GM19351 (cell line): Measurements from ENCODE around the gene AP1S2.
"Not testable (repeated sequence)": the region's sequence is repeated elsewhere in the genome, so short reads cannot be mapped to it uniquely, and the experiment has no call there.

Experiments used
- ATAC-seq: cut with Tn5 transposase; IDR thresholded peaks from one replicate; pipeline ENCODE4 v1.9.1; 2021; ENCODE audit warnings: mild to moderate bottlenecking, moderate library complexity; ENCODE audit not compliant: unreplicated experiment

Gene AP1S2

GRCh38 chrX:15855568-15856221 is 1.1 kb upstream of the AP1S2 start:
- ATAC-seq: no peak

DNA sequence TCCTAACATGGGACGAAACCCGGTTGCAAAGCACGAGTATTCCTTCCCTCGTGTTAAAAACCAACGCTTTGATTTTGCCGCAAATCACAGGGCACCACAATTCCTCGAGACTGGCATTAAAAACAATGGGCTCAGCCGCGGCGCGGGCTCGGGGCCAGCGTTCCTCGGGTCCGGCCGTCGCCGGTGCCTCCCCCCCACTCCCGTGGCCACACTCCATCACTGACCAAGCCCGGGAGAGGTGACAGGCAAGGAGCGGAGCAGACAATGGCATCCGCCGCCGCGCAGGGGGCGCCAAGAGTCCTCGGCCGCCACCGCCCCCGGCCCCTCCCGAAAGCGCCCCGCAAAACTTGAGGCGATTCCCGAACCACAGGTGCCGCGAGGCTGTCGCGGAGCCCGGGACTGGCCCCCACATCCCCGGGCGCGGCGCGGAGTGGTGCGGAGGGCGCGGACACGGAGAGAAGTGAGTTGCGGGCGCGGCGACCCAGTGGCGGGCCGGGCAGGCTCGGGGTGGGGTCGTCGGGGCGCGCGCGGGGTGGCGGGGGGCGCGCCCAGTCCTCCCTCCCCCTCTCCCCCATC is 445 bp downstream of the AP1S2 start:
- peak; percentile 32 for ATAC-seq

GRCh38 chrX:15853586-15854079 is 980 bp downstream of the AP1S2 start:
- no peak for ATAC-seq

- ATAC-seq: no peak
Observed at GRCh38 chrX:15849555-15849954, 5.1 kb downstream of the AP1S2 start.

GRCh38 chrX:15848576-15848975 is 6.0 kb downstream of the AP1S2 start:
- no peak for ATAC-seq

DNA sequence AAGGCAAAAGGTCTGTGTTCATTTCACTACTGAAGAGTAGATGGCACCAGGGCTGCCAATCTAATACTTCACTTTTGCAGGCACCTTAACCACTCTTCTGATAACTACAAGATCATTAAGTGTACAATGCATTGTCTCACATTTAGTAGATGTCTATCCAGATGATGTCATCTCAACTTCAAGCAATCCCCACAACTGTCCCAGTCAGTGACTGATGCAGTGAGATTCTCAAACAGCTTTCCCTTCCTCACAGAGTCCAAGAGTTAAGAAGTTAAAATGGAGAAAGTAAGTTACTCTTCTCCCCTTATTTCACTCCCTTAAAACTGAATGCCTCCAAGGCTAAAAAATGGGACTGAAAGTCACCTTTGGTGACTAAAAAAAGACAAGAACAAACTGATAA is 10.7 kb downstream of the AP1S2 start:
- ATAC-seq: no peak

DNA sequence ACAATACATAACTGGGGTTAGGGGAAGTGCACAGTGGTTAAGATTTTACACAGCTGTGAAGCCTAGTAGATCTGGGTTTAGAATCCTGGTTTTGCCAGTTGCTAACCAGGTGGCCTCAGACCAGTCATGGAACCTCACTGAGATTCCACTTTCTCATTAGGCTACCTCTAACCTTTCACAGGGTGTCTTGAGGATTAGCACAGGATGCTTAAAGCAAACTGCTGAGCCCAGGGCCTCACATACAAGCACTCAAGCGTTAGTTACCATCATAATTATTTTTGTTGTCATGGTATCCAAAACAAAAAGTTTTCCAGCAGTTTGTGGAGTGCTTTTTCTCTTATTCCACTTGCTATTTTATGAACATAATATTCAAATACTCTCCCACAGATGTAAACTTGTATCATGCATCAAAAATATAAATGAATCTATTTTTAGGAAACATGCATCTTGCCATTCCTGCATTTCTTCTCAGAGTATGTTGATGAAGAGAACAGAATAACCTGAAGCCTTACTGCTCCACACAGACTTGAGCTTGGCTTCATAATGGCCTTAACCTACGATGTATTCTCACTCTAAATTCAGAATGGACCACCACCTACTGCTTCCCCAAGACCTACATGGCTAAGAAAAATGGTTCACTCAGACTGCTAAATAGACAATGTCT is 12.6 kb downstream of the AP1S2 start:
- ATAC-seq: no peak

GRCh38 chrX:15838017-15838416 is 16.6 kb downstream of the AP1S2 start:
- ATAC-seq: peak; percentile 53

- no peak for ATAC-seq
Observed at GRCh38 chrX:15834827-15835595, 19.6 kb downstream of the AP1S2 start.

DNA sequence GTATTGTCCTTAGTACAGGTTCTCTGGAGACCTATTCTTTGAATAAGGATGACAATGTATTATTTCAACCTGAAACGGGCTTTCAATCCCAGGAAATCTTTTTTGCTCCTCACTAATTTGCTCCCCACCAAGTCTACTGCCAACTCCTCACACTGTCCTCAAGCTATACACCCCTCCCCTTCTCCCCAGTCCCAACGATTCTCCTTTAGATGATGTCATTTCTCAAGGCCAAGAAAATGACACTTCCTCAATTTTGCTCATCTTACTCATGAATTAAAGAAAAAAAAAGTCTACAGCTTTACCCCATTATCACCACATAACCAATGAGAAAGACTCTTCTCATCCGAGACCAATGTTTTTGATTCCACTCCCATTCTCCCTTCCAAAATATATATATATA is 20.6 kb downstream of the AP1S2 start:
- ATAC-seq: no peak

GRCh38 chrX:15831347-15831746 is 23.3 kb downstream of the AP1S2 start:
- not testable (repeated sequence) for ATAC-seq

GRCh38 chrX:15829217-15829616 is 25.4 kb downstream of the AP1S2 start:
- no peak for ATAC-seq

GRCh38 chrX:15825936-15826335 is 28.7 kb downstream of the AP1S2 start:
- ATAC-seq: no peak

DNA sequence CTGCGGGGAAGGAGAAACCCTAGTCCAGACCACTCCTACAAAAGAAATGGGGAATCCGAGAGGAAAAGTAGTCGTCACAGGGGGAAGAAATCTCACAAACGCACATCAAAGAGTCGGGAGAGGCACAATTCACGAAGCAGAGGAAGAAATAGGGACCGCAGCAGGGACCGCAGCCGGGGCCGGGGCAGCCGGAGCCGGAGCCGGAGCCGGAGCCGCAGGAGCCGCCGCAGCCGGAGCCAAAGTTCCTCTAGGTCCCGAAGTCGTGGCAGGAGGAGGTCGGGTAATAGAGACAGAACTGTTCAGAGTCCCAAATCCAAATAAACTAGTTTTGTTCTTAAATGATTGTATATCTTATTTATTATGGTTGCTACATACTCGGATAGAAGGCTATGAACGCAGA is 31.7 kb downstream of the AP1S2 start:
- ATAC-seq: no peak

GRCh38 chrX:15820106-15821073 is 34.2 kb downstream of the AP1S2 start:
- ATAC-seq: no peak

DNA sequence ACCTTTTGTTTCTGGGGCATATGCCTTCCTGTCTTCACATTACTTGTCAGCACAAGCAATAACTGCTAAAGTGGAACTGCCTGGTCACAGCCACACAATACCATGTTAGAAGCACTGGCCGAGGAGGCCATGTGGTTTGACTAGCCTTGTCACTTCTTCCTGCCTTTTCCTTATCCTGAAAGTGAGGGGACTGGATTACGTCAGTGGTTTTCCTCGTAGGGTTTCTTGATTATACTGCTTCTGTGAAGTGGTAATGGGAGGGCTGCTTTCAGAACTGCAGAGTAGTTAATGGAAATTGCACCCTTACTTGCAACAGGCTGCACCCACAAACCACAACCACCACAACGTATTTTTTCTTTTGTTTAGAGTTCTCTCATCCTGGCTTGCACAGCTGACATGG is 37.7 kb downstream of the AP1S2 start:
- ATAC-seq: peak; percentile 55

GRCh38 chrX:15816438-15816809 is 38.2 kb downstream of the AP1S2 start:
- no peak for ATAC-seq

GRCh38 chrX:15815779-15816437 is 38.7 kb downstream of the AP1S2 start:
- peak; percentile 96 for ATAC-seq

- ATAC-seq: no peak
Observed at GRCh38 chrX:15814771-15815365, 39.7 kb downstream of the AP1S2 start.
